ENCODE data around the gene INHBE. TPM values are rescaled to one million over a fixed set of nuclear protein-coding genes. Genes with fewer than 3 reads are reported as not detected.

The INHBE gene
- total and polyA plus RNA-seq, 2 of the 8 experiments (the other 6 are each of a cell fraction or from before 2014, with no cell fraction given): 10.2 to 18.8 TPM

DNA sequence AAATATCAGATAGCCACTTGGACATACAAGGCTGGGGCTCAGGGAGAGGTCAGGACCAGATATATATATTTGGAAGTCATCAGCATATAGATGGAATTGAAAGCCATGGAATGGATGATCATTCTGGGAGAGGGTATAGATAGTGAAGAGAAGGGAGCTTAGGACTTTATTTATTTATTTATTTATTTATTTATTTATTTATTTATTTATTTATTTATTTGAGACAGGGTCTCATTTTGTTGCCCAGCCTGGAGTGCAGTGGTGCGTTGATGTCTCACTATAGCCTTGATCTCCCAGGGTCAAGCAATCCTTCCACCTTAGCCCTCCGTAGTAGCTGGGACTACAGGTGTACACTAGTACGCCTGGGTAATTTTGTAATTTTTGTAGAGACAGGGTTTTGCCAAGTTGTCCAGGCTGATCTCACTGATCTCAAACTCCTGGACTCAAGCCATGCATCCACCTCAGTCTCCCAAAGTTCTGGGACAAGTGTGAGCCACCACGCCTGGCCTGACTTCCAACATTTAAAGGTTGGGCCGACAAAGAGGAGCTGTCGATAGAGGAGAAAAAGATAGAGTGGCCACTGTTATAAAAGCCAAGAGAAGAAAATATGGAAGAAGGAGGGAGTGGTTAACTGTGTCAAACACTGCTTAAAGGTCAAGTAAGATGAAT lies 8.7 kb upstream of the INHBE start:
- H3K79me1 ChIP-seq (ENCODE audit: low read depth, low read length): no peaks in the 10 kb centered on the region
- H4K5ac ChIP-seq (ENCODE audit: insufficient read length, low read depth, low read length): no peak overlapping the region
- H3K27ac ChIP-seq (ENCODE audit: low read depth, low read length): no peak overlapping the region
- H2AK5ac ChIP-seq (ENCODE audit: low read depth, low read length): no peak overlapping the region
- no peak overlapping the region for H3K56ac ChIP-seq (replicated peaks; ENCODE audit: insufficient read length, low read depth, low read length)
- no peak overlapping the region for H3K4ac ChIP-seq (replicated peaks; ENCODE audit: insufficient read length, low read depth, low read length)
- no peak overlapping the region for H4K91ac ChIP-seq (replicated peaks; ENCODE audit: insufficient read length, low read length)
- H3K18ac ChIP-seq (ENCODE audit: extremely low read depth, low read length): no peak overlapping the region
- no peak overlapping the region for H2BK20ac ChIP-seq (ENCODE audit: low read length)
- 95% methylated on average over 6 of the region's 6 CpGs; no CpG with 5 or more reads in 1 of the 2 experiments for WGBS, 2 experiments (ENCODE audit: extremely low coverage in 1 of 2, insufficient coverage in 1 of 2, insufficient read length in 1 of 2, insufficient replicate concordance in 2 of 2, low coverage in 1 of 2, low lambda C conversion rate in 2 of 2, missing lambda C conversion rate in 1 of 2)
- no peak overlapping the region for H3K23ac ChIP-seq (ENCODE audit: insufficient read length)
- no peak overlapping the region for H4K8ac ChIP-seq (ENCODE audit: extremely low read depth, insufficient read depth, low read length)
- no peak overlapping the region for H2BK5ac ChIP-seq (ENCODE audit: low read depth, low read length)
- ChIA-PET CTCF (ENCODE audit: partially characterized antibody) (interaction anchor here (0.6 to 18.2 kb wide), 3 partner anchors 8 to 136 kb away, joined by 3 to 478 read pairs (median 47); partner anchors contain the start of gene INHBE), POLR2A (ENCODE audit: partially characterized antibody) (interaction anchor here (0.8 to 11.2 kb wide), 4 partner anchors 9 to 183 kb away, joined by 3 to 168 read pairs (median 6); partner anchors contain the start of genes INHBC, INHBE and R3HDM2)
- no peak overlapping the region for H2BK15ac ChIP-seq (ENCODE audit: low read length)
- H3K36me3 ChIP-seq (ENCODE audit: control insufficient read depth in 2 of 4, insufficient read depth in 4 of 4, low read length in 3 of 4): no peaks in the 10 kb centered on the region
- no peak overlapping the region for H3K4me2 ChIP-seq (ENCODE audit: insufficient read depth in 1 of 2, low read depth in 2 of 2, low read length in 2 of 2)
- H2BK12ac ChIP-seq (ENCODE audit: low read depth, low read length): no peak overlapping the region
- no peaks in the 10 kb centered on the region for H3K4me1 ChIP-seq (replicated peaks in 1 of 4; ENCODE audit: control insufficient read depth in 3 of 4, insufficient read depth in 4 of 4, low read length in 3 of 4)
- no peak overlapping the region for H3K9ac ChIP-seq (replicated peaks in 1 of 4; ENCODE audit: extremely low read depth in 1 of 4, low read depth in 3 of 4, low read length in 3 of 4)
- no peak overlapping the region for H3K14ac ChIP-seq (ENCODE audit: insufficient read length)
- H4K20me1 ChIP-seq (replicated peaks in 1 of 2; ENCODE audit: control insufficient read depth in 1 of 2, insufficient read depth in 2 of 2, low read length in 2 of 2): no peaks in the 10 kb centered on the region
- DNase-seq (ENCODE audit: low read depth in 1 of 2, low spot score in 2 of 2) (no peak), FAIRE-seq (no peak)
- no peaks in the 10 kb centered on the region for H3K27me3 ChIP-seq (replicated peaks in 1 of 4; ENCODE audit: control insufficient read depth in 3 of 4, extremely low read depth in 1 of 4, insufficient read depth in 3 of 4, low read length in 3 of 4)
- no peaks in the 10 kb centered on the region for H3K9me3 ChIP-seq (ENCODE audit: insufficient read depth in 2 of 2, low read depth in 1 of 2, low read length in 1 of 2)
- no peak overlapping the region for H3K4me3 ChIP-seq (ENCODE audit: extremely low read depth in 1 of 4, insufficient read depth in 2 of 4, low read depth in 3 of 4, low read length in 4 of 4)
- no peaks in the 10 kb centered on the region for H3K23me2 ChIP-seq (ENCODE audit: low read depth, low read length)
- no peak overlapping the region for H2BK120ac ChIP-seq (replicated peaks; ENCODE audit: low read depth, low read length)
- H2AFZ ChIP-seq (ENCODE audit: low read length): no peak overlapping the region
- no peaks in the 10 kb centered on the region for H3K79me2 ChIP-seq (ENCODE audit: control insufficient read depth in 1 of 2, insufficient read depth in 2 of 2, low read length in 2 of 2)
- TF ChIP-seq CEBPB (IDR thresholded peaks at IDR 0.05; ENCODE audit: low read depth, low read length) (no peak), TAF7 (optimal IDR thresholded peaks at IDR 0.05; ENCODE audit: borderline replicate concordance, low read depth, low read length) (no peak), KDM1A (IDR thresholded peaks at IDR 0.05; ENCODE audit: borderline replicate concordance, low read length) (no peak), EP300 (IDR thresholded peaks at IDR 0.05; ENCODE audit: borderline replicate concordance in 1 of 2, low read depth in 2 of 2, low read length in 2 of 2) (no peak), TBP (IDR thresholded peaks at IDR 0.05; ENCODE audit: low read depth, low read length) (no peak), RAD21 (IDR thresholded peaks at IDR 0.05 in 1 of 2, conservative IDR thresholded peaks at IDR 0.05 in 1 of 2; ENCODE audit: low read depth in 2 of 2, low read length in 2 of 2) (no peak), SIRT6 (IDR thresholded peaks at IDR 0.05; ENCODE audit: low read length) (no peak), BACH1 (IDR thresholded peaks at IDR 0.05; ENCODE audit: low read length) (no peak), POLR2A (IDR thresholded peaks at IDR 0.05; ENCODE audit: control extremely low read depth in 1 of 2, low read depth in 2 of 2, low read length in 2 of 2) (no peak), RBBP5 (IDR thresholded peaks at IDR 0.05; ENCODE audit: borderline replicate concordance, low read depth, low read length) (no peak), TEAD4 (IDR thresholded peaks at IDR 0.05; ENCODE audit: low read depth, low read length) (no peak), NRF1 (IDR thresholded peaks at IDR 0.05; ENCODE audit: low read depth, low read length) (no peak), POU5F1 (IDR thresholded peaks at IDR 0.05; ENCODE audit: low read depth, low read length) (no peak), YY1 (IDR thresholded peaks at IDR 0.05; ENCODE audit: low read depth, low read length) (no peak)
